Retina (tissue), 1 donor: Measurements from ENCODE around the gene TIA1.
"Not testable (repeated sequence)": the region's sequence is repeated elsewhere in the genome, so short reads cannot be mapped to it uniquely, and the experiment has no call there.

Source experiments
- DNase-seq: peaks from one replicate; pipeline ENCODE4 v3.0.0-alpha.2; 2016

Gene TIA1

DNA sequence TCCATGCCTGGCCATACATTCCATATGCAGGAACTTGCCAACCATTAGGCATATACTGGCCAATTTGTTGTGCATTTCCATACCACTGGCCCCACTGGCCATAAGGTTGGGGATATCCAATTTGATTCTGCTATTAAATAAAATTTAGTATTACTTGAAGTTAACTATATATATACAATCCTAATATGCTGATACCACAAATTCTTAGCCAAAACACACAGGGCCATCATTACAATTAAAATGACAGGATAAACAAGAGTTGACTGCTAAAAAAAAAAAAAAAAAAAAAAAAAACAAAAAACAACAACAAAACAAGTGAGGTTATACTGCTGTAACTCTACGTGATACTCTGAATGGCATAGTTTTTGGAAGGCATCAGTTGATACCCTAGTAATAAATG, 34.1 kb downstream of the TIA1 start:
- DNase-seq, result no peak

DNA sequence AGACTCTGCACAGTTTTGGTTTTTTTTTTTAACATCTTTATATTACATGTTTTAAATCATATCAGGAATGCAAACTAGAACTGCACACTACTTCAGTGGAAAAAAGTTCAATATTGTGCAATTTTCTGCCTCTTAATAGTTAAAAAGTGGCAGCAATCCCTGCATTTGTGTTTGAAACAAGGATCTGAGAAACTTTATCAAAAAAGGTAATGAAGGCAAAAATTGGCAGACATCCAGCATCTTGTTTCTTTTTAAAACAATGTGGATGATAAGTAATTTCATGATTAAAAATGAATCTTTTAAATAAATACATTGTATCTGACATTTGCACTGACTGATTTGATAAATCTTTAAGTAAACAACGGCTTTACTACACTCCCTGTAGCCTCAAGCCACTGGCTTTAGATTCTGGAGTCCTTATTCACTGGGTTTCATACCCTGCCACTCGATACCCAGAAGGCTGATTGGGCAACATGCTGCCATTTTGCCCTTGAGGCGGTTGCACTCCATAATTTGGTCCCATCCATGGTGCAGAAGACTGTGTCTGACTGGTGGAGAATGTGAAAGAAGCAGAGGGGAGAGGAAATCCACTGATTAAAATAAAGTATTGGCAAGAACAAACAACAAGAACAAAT, 36.0 kb downstream of the TIA1 start:
- DNase-seq, result no peak

DNA sequence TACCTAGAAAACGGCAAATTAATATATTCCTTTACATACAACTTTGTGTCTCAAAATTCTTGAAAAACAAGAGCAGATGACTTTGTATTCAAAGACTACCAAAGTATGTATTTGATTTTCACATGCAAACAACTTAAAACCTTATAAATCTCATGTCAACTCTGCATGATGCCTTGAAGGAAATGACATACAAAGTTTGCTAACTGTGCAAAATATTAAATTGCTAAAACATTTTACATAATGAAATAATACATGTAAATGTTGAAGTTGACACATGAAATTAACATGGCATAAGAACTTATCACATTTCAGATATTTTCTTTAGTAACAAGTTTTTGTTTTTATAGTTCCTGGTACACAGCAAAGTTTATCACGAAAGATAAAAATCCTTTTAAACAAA, 36.8 kb downstream of the TIA1 start:
- no peak for DNase-seq

DNA sequence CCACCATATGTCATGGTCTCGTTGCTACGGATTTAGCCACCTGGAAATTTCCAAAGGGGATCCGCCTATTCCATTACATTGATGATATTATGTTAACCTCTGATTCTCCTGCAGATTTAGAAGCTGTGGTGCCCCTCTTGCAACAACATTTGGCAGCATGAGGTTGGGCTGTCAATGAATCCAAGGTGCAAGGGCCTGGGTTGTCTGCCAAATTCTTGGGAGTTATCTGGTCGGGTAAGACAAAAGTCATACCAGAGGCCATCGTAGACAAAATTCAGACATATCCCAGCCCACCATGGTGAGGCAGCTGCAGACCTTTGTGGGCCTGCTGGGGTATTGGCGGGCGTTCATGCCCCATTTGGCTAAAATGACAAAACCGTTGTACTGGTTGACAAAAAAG, 44.0 kb downstream of the TIA1 start:
- no peak for DNase-seq

DNA sequence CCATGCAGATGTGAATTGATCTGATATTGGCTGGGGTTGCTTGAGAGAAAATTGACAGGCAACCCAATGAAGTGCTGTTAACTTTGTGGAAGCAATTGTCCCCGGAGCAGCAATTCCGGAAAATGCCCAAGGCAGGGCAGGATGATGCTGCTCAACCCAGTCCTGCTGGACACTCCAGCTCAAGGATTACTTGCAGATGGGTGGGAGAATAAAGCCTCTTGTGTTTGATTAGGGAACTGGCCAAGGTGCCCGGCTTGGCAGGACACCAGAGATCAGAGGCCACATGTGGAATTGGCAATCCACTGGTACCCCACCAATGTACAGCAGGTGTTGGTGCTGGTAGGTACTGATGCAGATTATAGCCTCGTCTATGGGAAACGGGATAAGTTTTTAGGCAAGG, 45.3 kb downstream of the TIA1 start:
- DNase-seq, result no peak

DNA sequence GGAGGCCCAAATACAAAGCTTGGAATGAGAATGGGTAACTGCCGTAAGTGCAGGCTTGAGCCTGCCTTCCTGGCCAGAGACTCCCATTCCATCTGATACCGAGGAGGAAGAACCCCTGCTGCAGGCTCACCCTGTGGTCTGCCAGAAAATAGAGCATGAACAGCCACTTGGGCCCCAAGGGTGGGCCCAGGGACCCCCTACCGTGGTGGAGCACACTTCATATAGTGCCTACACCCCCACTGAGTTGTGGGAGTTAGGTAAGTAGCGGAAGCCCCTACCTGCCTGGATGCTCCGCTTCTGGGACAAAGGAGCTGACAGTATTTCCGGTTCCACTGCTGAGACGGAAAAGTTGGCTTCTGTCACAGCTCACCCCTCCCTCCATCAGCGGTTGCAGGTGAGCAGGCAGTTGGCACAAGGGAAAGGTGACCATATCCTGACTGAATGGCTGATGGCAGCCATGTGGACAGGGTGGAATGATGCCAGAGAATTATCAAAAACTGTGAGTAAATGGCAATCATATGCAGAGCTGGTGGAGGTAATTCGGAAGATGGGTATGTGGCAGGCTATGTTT, 46.1 kb downstream of the TIA1 start:
- no peak for DNase-seq

DNA sequence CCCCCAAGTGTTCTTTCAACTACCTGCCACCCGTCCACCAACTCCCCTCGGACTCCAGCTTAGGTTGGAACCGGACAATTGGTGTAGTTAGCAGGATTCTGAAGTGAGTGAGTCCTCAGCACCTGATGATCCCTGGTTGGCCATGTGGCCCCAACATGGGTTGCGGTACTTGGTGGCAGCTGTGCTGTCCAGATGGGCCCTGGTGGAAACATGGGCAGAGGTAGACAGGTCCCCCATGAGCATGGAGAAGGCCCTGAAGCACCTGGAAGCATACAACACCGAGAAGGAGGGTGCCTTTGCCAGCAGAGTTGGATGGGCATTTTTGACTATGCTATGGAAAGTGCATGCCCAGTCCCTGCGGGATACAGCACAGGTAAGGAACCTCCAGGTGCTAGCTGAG, 46.6 kb downstream of the TIA1 start:
- no peak for DNase-seq

DNA sequence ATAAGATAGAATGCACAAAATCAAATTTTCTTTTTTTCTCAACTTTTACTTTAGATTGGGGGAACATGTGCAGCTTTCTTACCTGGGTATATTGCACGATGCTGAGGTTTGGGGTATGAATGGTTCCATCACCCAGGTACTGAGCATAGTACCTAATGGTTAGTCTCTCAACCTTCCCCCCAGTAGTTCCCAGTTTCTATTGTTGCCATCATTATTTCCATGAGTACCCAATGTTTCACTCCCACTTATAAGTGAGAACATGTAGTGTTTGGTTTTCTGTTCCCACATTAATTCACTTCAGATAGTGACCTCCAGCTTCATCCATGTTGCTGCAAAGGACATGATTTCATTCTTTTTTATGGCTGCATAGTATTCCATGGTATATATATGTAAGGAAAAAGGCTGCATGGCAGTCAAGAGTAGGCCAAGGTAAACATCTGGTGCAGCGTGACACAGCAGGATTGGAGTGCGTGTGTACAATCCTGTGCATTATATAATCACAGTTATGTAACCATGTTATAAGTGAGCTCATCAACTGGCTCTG, 47.1 kb downstream of the TIA1 start:
- DNase-seq, result no peak

DNA sequence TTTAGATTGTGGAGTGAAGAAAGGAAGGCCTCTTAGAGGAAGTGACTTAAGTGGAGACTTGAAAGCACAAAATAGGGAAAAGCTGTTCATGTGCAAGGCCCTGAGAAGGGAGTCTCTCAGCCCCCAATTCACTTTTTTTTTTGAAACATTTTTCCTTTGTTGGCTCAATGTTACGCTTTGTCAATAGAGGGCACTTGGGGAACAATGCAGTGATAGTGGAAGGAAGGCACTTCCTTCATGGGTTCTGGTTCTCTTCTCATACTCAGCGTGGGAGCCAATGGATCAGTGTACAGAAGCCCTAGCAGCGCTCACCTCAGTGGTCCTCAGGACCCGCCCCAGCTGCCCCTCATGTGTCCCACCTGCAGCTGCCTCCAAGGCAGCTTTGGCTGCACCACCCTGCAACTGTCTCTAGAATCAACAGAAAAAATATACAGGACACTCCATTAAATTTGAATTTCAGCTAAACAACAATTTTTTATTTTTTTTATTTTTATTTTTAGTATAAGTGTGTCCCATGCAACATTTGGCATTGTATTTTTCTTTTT, 49.0 kb downstream of the TIA1 start:
- DNase-seq, result no peak

DNA sequence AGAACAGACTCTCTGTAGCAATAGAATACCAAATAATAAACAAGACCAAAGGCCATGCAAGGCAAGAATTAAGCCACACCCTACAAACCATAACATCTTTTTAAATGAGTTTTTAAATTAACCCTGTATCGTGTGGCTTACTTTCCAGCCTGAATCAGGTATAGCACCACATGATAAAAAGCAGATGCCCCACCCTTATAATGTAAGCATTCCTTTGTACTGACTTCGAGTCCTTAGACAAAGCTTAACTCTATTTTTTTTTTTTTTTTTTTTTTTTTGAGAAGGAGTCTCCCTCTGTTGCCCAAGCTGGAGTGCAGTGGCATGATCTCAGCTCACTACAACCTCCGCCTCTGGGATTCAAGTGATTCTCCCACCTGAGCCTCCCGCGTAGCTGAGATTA, 55.9 kb downstream of the TIA1 start:
- DNase-seq, result no peak

DNA sequence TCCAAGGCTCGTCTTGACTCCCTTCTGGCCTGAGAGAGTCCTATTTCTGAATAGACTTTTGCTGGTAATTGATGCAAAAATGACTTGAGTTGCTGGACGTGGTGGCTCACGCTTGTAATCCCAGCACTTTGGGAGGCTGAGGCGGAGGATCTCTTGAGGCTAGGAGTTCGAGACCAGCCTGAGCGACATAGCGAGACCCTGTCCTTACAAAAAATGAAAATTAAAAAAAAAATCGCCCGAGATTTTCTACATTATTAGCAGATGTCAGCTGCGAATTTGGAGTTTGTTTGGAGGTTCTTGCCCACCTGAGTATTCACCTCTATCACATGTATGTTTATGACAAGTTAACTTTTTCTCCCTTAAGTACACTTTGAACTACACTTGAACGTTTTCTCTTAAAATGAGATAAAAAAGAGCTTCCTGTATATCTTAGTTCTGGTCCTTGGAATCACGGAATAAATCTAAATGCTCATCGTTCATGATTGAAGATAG, 57.1 kb downstream of the TIA1 start:
- DNase-seq, result no peak

DNA sequence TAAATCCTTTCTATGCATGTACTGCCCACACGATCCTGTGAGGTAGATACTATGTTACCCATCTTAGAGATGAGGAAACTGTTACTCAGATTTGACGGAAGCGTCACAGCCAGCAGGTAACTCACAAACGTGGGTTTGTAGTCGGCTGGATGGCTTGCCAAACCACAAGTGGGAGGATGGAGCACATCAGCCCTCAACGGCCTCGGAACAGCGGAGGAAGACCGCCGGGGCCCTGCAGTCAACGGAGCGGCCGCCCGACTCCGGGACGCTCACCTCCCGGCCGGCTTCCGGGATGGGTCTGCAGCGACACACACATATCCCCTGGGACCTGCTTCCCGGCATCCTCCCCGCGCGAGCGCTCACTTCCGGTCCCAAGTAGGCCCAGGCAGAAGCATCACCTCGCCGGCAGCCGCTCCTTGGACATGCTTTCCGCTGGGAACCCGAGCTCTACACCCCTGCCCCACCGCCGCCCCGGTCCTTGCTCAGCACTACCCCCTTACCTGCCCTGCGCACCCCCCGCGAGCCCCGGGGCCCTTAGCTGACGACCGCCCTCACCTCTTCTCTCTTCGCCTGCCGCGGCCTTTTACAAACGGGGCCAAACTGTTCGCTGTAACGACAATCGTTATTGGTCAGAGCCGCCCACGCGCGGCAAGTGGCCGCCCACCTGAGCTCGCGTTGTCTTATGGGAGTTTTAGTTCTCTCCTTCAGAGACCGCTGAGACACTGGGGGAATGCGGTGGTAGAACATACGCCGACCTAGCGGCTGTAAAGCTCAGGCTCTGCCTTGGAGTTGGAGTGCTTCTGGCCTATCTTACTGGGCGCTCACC, 57.8 kb downstream of the TIA1 start, which contains the start of gene C2orf42:
Gene C2orf42, minus strand, starts transcription at position 602 of the 826 bp plus-strand sequence. CDS start 9,034 bp downstream, outside the sequence.
- peak; percentile 97 for DNase-seq

DNA sequence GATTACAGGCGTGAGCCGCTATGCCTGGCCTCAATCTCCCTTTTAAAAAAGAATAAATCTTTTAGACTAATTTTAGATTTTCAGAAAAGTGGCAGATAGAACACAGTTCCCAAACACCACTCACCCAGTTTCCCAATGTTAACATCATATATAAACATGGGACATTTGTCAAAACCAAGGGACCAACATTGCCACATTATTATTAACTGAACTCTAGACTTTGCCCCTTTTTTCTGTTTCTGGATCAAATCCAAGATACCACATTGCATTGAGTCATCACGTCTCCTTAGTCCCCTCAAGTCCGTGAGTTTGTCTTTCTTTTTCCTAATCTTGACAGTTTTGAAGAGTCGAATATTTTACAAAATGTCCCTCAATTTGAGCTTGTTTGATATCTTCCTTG, 60.0 kb downstream of the TIA1 start:
- DNase-seq, result no peak

DNA sequence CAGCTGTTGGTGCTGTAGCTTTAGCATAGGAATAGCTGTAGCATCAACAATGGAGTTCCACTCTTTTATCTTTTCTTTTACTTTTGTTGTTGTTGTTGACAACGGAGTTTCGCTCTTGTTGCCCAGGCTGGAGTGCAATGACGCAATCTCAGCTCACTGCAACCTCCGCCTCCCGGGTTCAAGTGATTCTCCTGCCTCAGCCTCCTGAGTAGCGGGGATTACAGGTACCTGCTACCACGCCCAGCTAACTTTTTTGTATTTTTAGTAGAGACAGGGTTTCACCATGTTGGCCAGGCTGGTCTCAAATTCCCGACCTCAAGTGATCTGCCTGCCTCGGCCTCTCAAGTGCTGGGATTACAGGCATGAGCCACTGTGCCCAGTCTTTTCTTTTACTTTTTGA, 61.3 kb downstream of the TIA1 start:
- DNase-seq, result not testable (repeated sequence)

DNA sequence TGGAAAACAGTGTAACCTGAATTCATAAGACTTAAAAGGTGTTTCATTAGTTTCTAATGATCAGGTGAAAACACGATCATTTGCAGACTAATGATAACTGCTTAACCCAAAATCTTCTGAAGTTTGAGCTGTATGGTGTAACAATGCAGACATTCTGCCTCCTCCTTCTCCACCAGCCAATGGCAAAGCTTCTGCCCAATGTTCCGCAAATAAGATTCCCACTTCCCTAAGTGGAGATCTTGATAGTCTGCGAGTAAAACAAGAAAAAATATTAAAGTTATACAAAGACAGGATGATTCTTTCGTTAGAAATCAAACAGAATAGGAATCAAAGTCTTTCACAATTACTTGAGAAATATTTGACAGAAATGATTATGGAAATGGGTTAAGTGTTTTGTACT, 65.7 kb downstream of the TIA1 start:
- no peak for DNase-seq

DNA sequence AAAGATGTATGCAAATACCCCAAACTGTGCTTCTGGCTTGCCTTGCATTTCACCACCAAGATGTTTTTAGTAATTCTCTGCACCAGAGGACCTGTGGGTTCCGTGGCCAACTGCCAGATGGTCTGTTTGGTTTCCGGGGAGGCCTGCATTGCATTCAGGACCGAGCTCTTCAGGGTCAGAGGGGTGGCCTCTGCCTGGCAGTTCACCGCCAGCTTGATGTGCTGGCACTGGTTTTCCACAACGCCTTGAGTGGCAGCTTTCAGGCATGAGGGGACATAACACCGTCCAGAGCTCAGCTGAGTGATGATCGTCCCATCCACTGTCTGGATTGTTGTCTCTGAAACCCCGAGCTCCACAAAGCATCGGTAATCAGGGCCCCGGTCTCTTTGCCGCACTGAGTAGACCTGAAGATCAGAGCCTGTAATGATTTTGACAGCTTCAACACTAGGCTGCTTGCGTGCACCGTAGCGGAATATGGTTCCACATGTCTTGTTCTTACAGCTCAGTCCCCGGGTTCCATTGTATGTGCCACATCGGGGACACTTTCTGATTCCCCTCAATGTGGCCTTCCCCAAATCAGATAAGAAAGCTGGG, 67.0 kb downstream of the TIA1 start:
- no peak for DNase-seq

DNA sequence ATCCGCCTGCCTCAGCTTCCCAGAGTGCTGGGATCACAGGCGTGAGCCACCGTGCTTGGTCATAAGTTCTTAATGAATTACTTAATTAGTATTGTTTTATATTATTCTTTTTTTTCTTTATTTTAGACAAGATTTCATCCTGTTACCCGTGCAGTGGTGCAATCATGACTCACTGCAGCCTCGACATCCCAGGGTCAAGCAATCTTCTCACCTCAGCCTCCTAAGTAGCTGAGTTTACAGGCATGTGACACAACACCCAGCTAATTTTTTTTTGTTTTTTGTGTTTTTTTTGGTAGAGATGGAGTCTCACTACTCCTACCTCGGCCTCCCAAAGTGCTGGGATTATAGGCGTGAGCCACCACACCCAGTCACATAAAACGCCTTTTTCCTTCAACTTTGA, 74.9 kb downstream of the TIA1 start:
- DNase-seq, result no peak

DNA sequence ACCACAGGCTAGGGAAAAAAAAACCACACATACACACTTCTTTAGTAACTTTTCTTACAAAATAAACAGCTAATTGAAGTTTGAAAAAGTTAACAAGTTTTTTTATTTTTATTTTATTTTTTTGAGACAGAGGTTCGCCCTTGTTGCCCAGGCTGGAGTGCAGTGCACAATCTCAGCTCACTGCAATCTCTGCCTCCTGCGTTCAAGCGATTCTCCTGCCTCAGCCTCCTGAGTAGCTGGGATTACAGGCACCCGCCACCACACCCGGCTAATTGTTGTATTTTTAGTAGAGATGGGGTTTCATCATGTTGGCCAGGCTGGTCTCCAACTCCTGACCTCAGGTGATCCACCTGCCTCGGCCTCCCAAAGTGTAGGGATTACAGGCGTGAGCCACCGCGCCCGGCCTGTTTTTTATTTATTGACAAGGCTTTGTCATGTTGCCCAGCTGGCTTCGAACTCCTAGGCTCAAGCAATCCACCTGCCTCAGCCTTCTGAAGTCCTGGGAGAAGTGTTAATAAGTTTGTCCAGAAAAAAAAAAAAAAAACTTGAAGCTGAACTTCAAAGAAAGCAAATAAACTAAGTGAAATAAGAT, 78.7 kb downstream of the TIA1 start:
- DNase-seq, result not testable (repeated sequence)

DNA sequence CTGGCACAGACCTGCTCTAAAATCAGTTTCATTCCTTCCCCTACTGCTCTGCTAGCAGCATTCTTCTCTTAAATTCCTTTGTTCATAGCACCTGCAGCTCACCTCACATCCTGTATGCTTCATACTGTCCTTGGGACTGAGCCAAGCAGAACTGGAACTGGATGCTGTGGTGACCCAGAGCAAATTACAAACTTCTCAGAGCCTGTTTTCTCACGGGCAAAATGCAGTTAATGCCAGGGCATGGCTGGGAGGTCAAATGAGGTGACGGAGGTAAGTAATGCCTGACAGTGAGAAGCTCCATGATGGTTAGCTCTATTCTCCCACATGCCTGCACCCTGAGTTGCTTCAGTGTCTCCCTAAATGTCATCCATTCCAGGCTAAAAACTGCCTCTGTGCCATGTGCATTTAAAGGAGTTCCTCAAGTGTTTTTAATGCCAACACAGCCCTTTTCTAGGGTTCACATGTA, 87.3 kb downstream of the TIA1 start:
- no peak for DNase-seq

DNA sequence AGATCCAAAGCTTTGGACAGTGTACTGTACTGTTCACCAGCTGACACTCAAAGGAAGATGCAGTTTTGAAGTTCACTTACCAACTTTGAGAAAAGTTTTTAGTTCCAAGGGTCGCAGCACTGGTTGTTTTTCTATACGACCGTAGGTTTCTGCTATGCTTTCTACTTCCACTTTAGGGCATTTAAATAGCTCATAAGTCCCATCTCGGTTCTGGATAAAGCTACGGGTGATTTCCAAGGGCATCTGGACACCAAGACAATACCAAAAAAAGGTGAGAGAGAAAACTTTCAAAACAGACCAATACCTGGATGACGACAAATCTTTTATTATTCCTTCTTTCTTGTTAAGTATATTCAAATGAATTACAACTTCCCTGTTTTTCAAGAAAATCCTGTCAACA, 87.9 kb downstream of the TIA1 start:
- DNase-seq, result no peak
